Kasumi-1 (cell line): ENCODE results near the gene SIPA1.
"Not testable (repeated sequence)": the region's sequence is repeated elsewhere in the genome, so short reads cannot be mapped to it uniquely, and the experiment has no call there.

Source experiments
- DNase-seq, 2 experiments: peaks; one replicate each; lab custom pipeline; 2025; lab: John Stamatoyannopoulos, UW

The SIPA1 gene

GRCh38 chr11:65623177-65623576 is 14.7 kb upstream of the SIPA1 start:
- DNase-seq = no peak

DNA sequence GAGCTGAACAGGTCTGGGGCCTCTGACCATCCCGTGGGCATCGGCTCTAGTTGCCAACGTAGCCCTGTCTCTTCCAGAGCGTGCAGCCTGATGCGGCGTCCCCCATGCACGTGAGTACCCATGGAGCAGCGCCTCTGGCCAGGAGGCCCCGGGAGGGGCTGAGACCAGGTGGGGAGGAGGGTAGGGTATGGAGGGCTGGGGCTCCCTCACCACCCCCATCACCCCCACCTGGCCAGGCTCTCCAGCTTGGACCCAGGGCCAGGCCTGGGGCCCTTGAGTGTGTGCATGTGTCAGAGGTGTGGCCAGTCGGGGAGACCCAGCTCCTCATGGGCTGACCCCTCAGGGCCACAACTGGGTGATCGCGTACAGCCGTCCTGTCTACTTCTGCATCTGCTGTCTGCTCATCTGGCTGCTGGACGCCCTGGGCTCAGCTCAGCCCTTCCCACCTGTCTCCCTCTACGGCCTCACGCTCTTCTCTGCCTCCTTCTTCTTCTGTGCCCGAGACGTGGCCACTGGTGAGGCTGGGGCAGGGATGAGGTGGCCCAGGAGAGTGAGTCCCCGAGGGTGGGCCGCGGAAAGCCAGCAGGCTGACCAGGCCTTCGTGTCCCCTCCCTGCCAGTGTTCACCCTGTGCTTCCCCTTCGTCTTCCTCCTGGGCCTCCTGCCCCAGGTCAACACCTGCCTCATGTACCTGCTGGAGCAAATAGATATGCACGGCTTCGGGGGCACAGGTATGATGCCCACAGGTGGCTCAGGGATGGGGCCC is 13.9 kb upstream of the SIPA1 start:
- no peak for DNase-seq

GRCh38 chr11:65624931-65625627 is 12.8 kb upstream of the SIPA1 start:
- no peak for DNase-seq

DNA sequence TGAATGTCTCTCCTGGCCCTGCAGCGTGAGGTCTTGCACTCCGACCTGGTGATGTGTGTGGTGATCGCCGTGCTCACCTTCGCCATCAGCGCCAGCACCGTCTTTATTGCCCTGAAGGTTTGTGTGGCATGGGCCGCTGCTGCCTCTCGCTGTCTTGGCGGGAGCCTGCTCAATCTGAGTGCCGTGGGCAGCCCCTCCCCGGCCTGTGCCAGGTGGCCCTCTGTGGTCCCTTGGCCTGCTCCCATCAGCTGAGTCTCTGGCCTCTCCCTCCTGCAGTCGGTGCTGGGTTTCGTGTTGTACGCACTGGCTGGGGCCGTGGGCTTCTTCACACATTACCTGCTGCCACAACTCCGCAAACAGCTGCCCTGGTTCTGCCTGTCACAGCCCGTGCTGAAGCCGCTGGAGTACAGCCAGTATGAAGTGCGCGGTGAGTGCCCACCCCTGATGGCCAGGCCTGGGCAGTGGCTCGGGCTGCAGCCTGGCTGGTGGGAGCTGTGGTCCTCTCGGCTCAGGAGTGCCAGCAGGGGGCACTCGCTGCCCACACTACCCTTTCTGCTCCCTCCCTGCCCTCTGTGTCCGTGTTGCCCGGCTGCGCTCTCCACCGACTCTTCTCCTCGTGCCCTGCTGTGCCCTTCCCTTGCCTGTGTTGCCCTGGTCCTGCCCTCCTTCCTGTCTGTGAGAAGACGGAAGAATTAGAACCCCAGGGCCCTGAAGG is 12.1 kb upstream of the SIPA1 start:
- DNase-seq = peak; percentile 29 to 44

DNA sequence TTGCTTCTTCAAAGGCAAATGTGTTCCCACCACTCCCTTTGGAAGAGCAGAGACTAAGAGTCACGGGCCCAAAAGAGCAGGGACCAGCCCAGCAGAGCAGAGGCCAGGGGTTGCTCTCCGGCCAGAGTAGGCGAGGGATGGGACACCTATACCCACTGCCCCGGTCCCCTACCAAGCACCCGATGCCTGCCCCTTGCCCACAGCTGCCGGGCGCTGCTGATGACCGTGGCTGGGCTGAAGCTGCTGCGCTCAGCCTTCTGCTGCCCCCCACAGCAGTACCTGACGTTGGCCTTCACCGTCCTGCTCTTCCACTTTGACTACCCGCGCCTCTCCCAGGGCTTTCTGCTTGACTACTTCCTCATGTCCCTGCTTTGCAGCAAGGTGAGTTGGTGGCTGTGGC is 10.7 kb upstream of the SIPA1 start:
- no peak for DNase-seq

DNA sequence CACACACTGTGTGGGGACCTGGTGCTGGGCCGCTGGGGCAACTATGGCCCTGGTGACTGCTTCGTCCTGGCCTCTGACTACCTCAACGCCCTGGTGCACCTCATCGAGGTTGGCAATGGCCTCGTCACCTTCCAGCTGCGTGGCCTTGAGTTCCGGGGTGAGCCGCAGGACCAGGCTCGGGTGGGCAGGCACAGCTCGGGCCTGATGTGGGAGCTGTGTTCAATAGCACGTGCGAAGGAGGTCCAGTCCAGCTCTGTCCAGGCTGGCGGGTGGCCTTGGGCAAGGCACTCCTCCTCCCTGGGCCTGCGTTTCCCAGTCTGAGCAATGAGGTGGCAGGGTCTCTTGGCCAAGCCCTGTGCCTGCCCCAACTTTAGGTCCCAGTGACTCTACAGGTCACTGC is 8.3 kb upstream of the SIPA1 start:
- no peak for DNase-seq

DNA sequence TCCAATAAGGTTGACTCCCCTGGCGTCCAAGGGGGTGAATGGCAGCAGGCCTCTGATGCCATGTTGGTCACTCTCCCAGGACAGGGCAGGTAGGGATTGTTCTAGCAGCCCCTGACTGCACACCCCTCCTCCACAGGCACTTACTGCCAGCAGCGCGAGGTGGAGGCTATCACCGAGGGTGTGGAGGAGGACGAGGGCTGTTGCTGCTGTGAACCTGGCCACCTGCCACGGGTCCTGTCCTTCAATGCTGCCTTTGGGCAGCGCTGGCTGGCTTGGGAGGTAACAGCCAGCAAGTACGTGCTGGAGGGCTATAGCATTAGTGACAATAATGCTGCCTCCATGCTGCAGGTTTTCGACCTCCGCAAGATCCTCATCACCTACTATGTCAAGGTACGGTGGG is 7.7 kb upstream of the SIPA1 start:
- DNase-seq = no peak

DNA sequence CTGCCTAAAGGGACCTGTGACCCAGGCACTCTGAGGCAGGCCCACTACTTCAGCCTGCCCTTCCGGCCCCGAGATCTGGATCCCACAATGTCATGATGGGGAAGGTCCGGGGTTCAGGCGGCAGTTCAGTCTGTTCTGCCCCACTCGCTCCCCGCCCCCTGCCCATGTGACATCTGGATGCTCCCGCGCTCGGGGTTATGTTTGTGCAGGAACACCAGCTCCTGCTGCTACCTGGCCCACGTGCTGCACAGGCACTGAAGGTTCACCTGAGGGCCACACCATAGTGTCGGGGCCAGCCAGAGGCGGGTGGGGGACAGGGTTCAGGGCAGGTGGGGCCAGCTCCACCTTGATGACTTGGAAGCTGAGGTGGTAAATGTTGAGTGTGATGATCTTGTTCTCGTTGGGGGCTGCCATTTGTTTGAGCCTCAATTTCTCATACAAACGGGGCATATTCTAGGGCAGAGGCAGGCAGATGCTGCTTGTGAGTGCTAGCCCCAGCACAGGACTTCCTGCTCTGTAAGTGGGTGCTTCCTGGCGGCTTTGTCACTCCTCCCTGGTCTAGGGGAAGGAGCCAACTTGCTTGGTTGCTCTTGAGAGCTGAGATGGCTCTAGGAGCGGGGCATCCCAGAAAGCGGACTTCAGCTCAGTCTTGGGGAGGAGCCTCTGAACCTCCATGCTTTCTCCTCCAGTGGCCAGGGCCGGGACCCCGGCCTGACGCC is 4.4 kb upstream of the SIPA1 start:
- DNase-seq = peak; percentile 24 to 33

DNA sequence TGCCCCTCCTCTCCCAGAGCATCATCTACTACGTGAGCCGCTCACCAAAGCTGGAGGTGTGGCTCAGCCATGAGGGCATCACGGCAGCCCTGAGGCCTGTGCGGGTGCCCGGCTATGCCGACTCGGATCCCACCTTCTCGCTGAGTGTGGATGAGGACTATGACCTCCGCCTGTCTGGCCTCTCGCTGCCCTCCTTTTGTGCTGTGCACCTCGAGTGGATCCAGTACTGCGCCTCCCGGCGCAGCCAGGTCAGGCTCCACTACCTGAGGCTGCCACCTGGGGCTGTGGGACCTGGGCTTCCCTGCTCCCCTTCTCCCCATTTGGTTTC is 3.8 kb upstream of the SIPA1 start:
- no peak for DNase-seq

GRCh38 chr11:65634440-65634839 is 3.5 kb upstream of the SIPA1 start:
- no peak for DNase-seq

- no peak for DNase-seq
These were observed 2.8 kb upstream of the SIPA1 start for GRCh38 chr11:65634905-65635731.

DNA sequence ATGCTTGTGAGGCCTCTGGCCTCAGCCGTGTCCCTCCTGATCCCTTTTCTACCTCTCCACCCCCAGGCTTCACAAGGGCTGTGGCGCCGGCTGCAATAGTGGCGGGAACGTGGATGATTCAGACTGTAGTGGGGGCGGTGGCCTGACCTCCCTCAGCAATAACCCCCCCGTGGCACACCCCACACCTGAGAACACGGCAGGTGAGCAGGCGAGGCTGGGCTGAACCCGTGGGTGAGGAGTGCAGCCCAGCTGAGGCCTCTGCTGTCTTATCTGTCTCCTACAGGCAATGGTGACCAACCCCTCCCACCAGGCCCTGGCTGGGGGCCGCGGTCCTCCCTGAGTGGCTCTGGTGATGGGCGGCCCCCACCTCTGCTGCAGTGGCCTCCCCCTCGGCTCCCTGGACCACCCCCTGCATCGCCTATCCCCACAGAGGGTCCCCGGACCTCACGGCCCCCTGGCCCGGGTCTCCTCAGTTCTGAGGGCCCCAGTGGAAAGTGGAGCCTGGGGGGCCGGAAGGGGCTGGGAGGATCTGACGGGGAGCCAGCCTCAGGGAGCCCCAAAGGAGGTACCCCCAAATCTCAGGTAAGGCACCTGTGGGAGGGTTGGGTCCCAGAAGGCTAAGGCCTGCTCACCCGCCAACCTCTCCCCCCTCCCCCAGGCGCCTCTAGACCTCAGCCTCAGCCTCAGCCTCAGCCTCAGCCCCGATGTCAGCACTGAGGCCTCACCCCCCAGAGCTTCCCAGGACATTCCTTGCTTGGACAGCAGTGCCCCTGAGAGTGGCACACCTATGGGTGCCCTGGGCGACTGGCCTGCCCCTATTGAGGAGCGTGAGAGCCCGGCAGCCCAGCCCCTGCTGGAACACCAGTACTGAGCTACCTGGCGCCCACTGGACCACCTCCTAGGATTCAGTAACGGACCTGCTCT is 1.5 kb upstream of the SIPA1 start:
- no peak for DNase-seq

DNA sequence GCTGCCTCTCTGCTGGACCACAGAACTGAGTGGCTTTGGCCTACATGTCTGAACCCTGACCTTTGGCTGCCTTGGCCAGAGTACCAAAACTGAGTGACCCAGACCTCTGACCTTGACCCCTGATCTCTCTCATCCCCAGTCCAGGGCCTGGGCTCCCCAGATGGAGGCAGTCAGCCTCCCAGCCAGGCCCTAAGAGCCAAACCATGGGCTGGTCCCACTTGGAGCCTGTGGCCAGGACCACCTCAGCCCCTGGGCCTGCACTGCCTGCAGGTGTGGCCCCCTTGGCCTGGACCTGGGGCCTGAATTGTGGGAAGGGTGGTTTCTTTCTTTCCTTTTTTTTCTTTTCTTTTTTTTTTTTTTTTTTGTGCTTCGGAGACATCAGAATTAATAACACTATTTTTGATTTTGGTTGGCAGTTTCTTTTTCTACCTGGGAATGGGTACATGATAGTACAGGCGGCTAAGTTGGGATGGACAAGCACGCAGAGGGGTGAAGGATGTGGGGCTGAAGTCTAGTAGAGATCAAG is 806 bp upstream of the SIPA1 start:
- DNase-seq = no peak

DNA sequence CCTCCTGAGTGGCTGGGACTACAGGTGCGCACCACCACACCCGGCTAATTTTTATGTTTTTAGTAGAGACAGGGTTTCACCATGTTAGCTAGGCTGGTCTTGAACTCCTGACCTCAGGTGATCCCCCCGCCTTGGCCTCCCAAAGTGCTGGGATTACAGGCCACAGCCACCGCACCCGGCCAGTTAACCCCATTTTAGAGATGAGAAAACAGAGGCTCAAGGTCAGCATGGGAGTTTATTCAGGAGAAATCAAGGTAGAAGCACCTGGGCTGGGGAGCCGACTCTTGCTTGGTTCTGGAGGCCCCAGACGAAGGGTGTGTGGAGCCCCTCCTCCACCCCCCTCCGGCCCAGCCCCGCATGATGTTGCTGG is 1.3 kb downstream of the SIPA1 start:
- not testable (repeated sequence) for DNase-seq

- peak; percentile 50 to 68 for DNase-seq
These were observed 2.0 kb downstream of the SIPA1 start for GRCh38 chr11:65639623-65640482.

GRCh38 chr11:65640483-65641296 is 2.8 kb downstream of the SIPA1 start:
- peak; percentile 83 to 86 for DNase-seq

GRCh38 chr11:65641297-65642013 is 3.6 kb downstream of the SIPA1 start:
- no peak for DNase-seq
